IMR-90 (cell line): Measurements from ENCODE around the gene SSTR1. TPM values are rescaled to one million over a fixed set of nuclear protein-coding genes. Genes with fewer than 3 reads are reported as not detected.

ENCODE experiments used
- ATAC-seq: fragments of 200-7000 bp; cut with Tn5 transposase; 2 replicates; pipeline ENCODE4 v1.9.1; 2020; ENCODE audit warnings: low read depth, mild to moderate bottlenecking, moderate library complexity
- BruUV-seq: library from RNA; stranded (reverse); fragments of 400-500 nt; replicated peaks from 2 replicates; lab custom pipeline; 2021; lab: Mats Ljungman, UMichigan
- CTCF ChIA-PET: fragments of 300-600 bp; formaldehyde crosslinking; extraction: SDS; loops from one replicate; lab custom pipeline; 2021; ENCODE audit warnings: antibody characterized with exemption; lab: Yijun Ruan, JAX
- POLR2A ChIA-PET: fragments of 300-600 bp; sonication (Branson Sonifier 250); formaldehyde crosslinking; loops from one replicate; lab custom pipeline; 2022; ENCODE audit warnings: antibody characterized with exemption; ENCODE audit not compliant: unreplicated experiment; lab: Charles Lee
- DNase-seq: peaks from one replicate; pipeline ENCODE4 v3.0.0; 2013
- H2AFZ ChIP-seq: replicated peaks from 2 replicates; pipeline ENCODE3; 2013; ENCODE audit warnings: low read length, mild to moderate bottlenecking; ENCODE audit not compliant: poor library complexity
- H2AK5ac ChIP-seq: 2 replicates; pipeline ENCODE4 v1.6.1; 2013; ENCODE audit warnings: low read depth, low read length, inconsistent platforms
- H2AK9ac ChIP-seq: replicated peaks from 2 replicates; pipeline ENCODE3; 2013; ENCODE audit warnings: mild to moderate bottlenecking, low read depth, low read length, moderate library complexity; ENCODE audit not compliant: poor library complexity
- H2BK120ac ChIP-seq: 2 replicates; pipeline ENCODE4 v1.6.1; 2013; ENCODE audit warnings: low read depth, low read length, inconsistent platforms
- H2BK15ac ChIP-seq: 3 replicates; pipeline ENCODE4 v1.6.1; 2013; ENCODE audit warnings: low read depth, low read length, inconsistent platforms
- H2BK20ac ChIP-seq: 2 replicates; pipeline ENCODE4 v1.6.1; 2013; ENCODE audit warnings: low read depth, mild to moderate bottlenecking, inconsistent platforms, low read length, moderate library complexity
- H2BK5ac ChIP-seq: 2 replicates; pipeline ENCODE4 v1.6.1; 2013; ENCODE audit warnings: mild to moderate bottlenecking, low read depth, low read length, inconsistent platforms; ENCODE audit not compliant: poor library complexity, severe bottlenecking
- H3K14ac ChIP-seq: replicated peaks from 2 replicates; pipeline ENCODE4 v1.6.1; 2013; ENCODE audit warnings: low read depth, low read length, inconsistent platforms
- H3K18ac ChIP-seq: 2 replicates; pipeline ENCODE4 v1.6.1; 2013; ENCODE audit warnings: low read depth, low read length, control low read depth
- H3K23ac ChIP-seq: 2 replicates; pipeline ENCODE4 v1.6.1; 2013; ENCODE audit warnings: low read depth, low read length, inconsistent platforms
- H3K27ac ChIP-seq: 2 replicates; pipeline ENCODE4 v1.5.1; 2013; ENCODE audit warnings: mild to moderate bottlenecking, control low read depth, low read length; ENCODE audit not compliant: insufficient read depth
- H3K27me3 ChIP-seq: 2 replicates; pipeline ENCODE4 v1.6.1; 2013; ENCODE audit warnings: low read length; ENCODE audit not compliant: control insufficient read depth, insufficient read depth
- H3K36me3 ChIP-seq: 2 replicates; pipeline ENCODE4 v1.6.1; 2013; ENCODE audit warnings: low read length, mixed read lengths; ENCODE audit not compliant: control insufficient read depth, insufficient read depth
- H3K4ac ChIP-seq: 2 replicates; pipeline ENCODE4 v1.6.1; 2013; ENCODE audit warnings: low read depth, low read length, inconsistent platforms
- H3K4me1 ChIP-seq: 2 replicates; pipeline ENCODE4 v1.6.1; 2013; ENCODE audit warnings: low read length, mixed read lengths; ENCODE audit not compliant: control insufficient read depth, insufficient read depth
- H3K4me2 ChIP-seq: 2 replicates; pipeline ENCODE4 v1.6.1; 2013; ENCODE audit warnings: low read depth, mild to moderate bottlenecking, control low read depth, low read length, moderate library complexity
- H3K4me3 ChIP-seq: 2 replicates; pipeline ENCODE4 v1.5.1; 2013; ENCODE audit warnings: low read depth, mild to moderate bottlenecking, control low read depth, low read length, moderate library complexity; ENCODE audit not compliant: insufficient read depth
- H3K56ac ChIP-seq: 2 replicates; pipeline ENCODE4 v1.6.1; 2013; ENCODE audit warnings: low read length, inconsistent platforms; ENCODE audit not compliant: insufficient read depth; ENCODE audit errors: extremely low read depth
- H3K79me1 ChIP-seq, 2 experiments: 2 replicates each; pipeline ENCODE4 v1.6.1; 2013; ENCODE audit warnings: low read length in 2 of 2, inconsistent platforms in 1 of 2, low read depth in 1 of 2
- H3K9ac ChIP-seq: 2 replicates; pipeline ENCODE4 v1.6.1; 2013; ENCODE audit warnings: low read depth, low read length, control low read depth
- H3K9me1 ChIP-seq: 2 replicates; pipeline ENCODE4 v1.6.1; 2013; ENCODE audit warnings: low read length, inconsistent platforms; ENCODE audit not compliant: insufficient read depth
- H3K9me3 ChIP-seq: 2 replicates; pipeline ENCODE4 v1.6.1; 2013; ENCODE audit warnings: low read length; ENCODE audit not compliant: control insufficient read depth, insufficient read depth
- H4K20me1 ChIP-seq: 2 replicates; pipeline ENCODE4 v1.6.1; 2013; ENCODE audit warnings: low read length, inconsistent platforms; ENCODE audit not compliant: insufficient read depth
- H4K5ac ChIP-seq: 2 replicates; pipeline ENCODE4 v1.6.1; 2013; ENCODE audit warnings: mild to moderate bottlenecking, low read depth, low read length, control low read depth
- H4K8ac ChIP-seq, 2 experiments: 2 replicates each; pipeline ENCODE4 v1.6.1; 2013; ENCODE audit warnings: low read depth in 2 of 2, low read length in 2 of 2, control low read depth in 1 of 2, inconsistent platforms in 1 of 2
- H4K91ac ChIP-seq: 2 replicates; pipeline ENCODE4 v1.6.1; 2013; ENCODE audit warnings: low read depth, low read length, inconsistent platforms; ENCODE audit not compliant: insufficient read depth
- CEBPB ChIP-seq: IDR thresholded peaks from 2 replicates; pipeline ENCODE4 v1.6.1; 2012; ENCODE audit warnings: low read depth, low read length, improper control_type of control experiment
- CHD1 ChIP-seq: IDR thresholded peaks from 2 replicates; pipeline ENCODE4 v1.6.1; 2012; ENCODE audit warnings: low read depth, low read length, improper control_type of control experiment
- FOS ChIP-seq: fragments of 150-350 bp; IDR thresholded peaks from 2 replicates; pipeline ENCODE4 v1.6.1; 2016; ENCODE audit warnings: low read depth, low read length
- MXI1 ChIP-seq: IDR thresholded peaks from 2 replicates; pipeline ENCODE4 v1.6.1; 2012; ENCODE audit warnings: low read depth, mild to moderate bottlenecking, low read length, moderate library complexity, borderline replicate concordance
- RAD21 ChIP-seq: IDR thresholded peaks from 2 replicates; pipeline ENCODE4 v1.6.1; 2012; ENCODE audit warnings: low read length, improper control_type of control experiment
- dilution Hi-C: fragments of 300-500 bp; cut with HindIII; formaldehyde crosslinking; loops from one replicate; pipeline ENCODE4 v1.14.3; 2018; ENCODE audit warnings: low sequenced_read_pairs; ENCODE audit not compliant: unreplicated experiment
- in situ Hi-C: fragments of 300-500 bp; cut with MboI; formaldehyde crosslinking; loops from 3 replicates; pipeline ENCODE4 v1.14.3; 2019; ENCODE audit warnings: low sequenced_read_pairs, inconsistent platforms, mixed read lengths
- intact Hi-C: fragments of 100-400 bp; cut with micrococcal nuclease; formaldehyde crosslinking; loops from 2 replicates; pipeline ENCODE4 v1.10.0; 2022
- polyA plus RNA-seq, 3 experiments: library from polyadenylated mRNA; depleted of rRNA; stranded (reverse); fragments of >200 nt; gene quantifications; 2 replicates each; pipeline ENCODE4 v1.2.3, GENCODE V29; 2012; ENCODE audit warnings: low replicate concordance in 1 of 3
- total RNA-seq: library from RNA; depleted of rRNA; stranded (reverse); fragments of >200 nt; gene quantifications from 2 replicates; pipeline ENCODE4 v1.2.3, GENCODE V29; 2012
- TF ChIP-seq, protein P1 (sequence below): fragments of 150-350 bp; IDR thresholded peaks from 2 replicates; pipeline ENCODE4 v1.6.1; 2017; ENCODE audit warnings: mild to moderate bottlenecking, antibody characterized with exemption, low read length, low read depth
- TF ChIP-seq, protein P2 (sequence below): conservative IDR thresholded peaks from 2 replicates; pipeline ENCODE4 v1.5.1; 2012; ENCODE audit warnings: mild to moderate bottlenecking, low read depth, low read length, improper control_type of control experiment

SSTR1 gene
- total and polyA plus RNA-seq, 2 of the 4 experiments (the other 2 are of a cell fraction) = 1.1 to 5.5 TPM

DNA sequence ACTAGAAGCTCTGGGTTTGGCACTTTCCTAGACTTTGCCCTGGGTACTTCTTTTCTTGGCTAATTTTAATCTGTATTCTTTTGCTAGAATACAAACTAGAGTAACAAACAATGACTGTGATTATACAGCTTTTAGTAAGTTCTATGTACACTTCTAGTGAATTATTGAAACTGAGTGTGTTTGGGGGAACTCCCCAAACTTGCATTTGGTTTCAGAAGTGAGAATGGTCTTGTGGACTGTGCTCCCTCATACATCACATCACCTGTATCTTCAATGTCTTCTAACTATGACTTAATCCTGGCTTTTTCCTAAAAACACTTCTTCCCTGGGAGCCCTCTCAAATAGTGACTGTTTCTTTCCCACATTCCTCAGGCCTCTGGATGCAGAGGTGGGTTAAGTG, 23.6 kb upstream of the SSTR1 start:
- TF ChIP-seq FOS (no peak), RAD21 (no peak), CHD1 (no peak), MXI1 (no peak), CEBPB (no peak)
- TF ChIP-seq, protein P1, sequence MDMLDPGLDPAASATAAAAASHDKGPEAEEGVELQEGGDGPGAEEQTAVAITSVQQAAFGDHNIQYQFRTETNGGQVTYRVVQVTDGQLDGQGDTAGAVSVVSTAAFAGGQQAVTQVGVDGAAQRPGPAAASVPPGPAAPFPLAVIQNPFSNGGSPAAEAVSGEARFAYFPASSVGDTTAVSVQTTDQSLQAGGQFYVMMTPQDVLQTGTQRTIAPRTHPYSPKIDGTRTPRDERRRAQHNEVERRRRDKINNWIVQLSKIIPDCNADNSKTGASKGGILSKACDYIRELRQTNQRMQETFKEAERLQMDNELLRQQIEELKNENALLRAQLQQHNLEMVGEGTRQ = no peak
- TF ChIP-seq, protein P2, sequence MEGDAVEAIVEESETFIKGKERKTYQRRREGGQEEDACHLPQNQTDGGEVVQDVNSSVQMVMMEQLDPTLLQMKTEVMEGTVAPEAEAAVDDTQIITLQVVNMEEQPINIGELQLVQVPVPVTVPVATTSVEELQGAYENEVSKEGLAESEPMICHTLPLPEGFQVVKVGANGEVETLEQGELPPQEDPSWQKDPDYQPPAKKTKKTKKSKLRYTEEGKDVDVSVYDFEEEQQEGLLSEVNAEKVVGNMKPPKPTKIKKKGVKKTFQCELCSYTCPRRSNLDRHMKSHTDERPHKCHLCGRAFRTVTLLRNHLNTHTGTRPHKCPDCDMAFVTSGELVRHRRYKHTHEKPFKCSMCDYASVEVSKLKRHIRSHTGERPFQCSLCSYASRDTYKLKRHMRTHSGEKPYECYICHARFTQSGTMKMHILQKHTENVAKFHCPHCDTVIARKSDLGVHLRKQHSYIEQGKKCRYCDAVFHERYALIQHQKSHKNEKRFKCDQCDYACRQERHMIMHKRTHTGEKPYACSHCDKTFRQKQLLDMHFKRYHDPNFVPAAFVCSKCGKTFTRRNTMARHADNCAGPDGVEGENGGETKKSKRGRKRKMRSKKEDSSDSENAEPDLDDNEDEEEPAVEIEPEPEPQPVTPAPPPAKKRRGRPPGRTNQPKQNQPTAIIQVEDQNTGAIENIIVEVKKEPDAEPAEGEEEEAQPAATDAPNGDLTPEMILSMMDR = no peak
- in situ Hi-C loops = no loop called here
- no peaks in the 10 kb centered on the region for H4K20me1 ChIP-seq

More for the DNA sequence above, 23.6 kb upstream of the SSTR1 start:
- Histone ChIP-seq H4K91ac (no peak overlapping the region), H3K56ac (no peak overlapping the region), H3K4me2 (no peak overlapping the region), H3K9ac (no peak overlapping the region), H2AK5ac (no peak overlapping the region), H3K36me3 (no peaks in the 10 kb centered on the region), H3K4me1 (no peaks in the 10 kb centered on the region), H2BK20ac (no peak overlapping the region), H4K8ac (no peak overlapping the region), H2BK5ac (no peak overlapping the region), H3K4me3 (no peak overlapping the region), H2BK120ac (no peak overlapping the region), H2AK9ac (no peak overlapping the region), H3K18ac (no peak overlapping the region), H3K27ac (no peak overlapping the region), H3K4ac (no peak overlapping the region), H3K79me1 (no peaks in the 10 kb centered on the region), H4K5ac (no peak overlapping the region), H3K23ac (no peak overlapping the region), H3K14ac (no peak overlapping the region), H3K9me3 (peaks cover 1% of the 10 kb centered on the region; the same call in 1 of the 2 replicates), H2BK15ac (no peak overlapping the region), H3K27me3 (no peaks in the 10 kb centered on the region), H2AFZ (no peak overlapping the region), H3K9me1 (no peaks in the 10 kb centered on the region)
- dilution Hi-C loops = no loop called here
- ChIA-PET CTCF (interaction anchor here (0.6 kb wide), 1 partner anchor 11 kb away, joined by 3 read pairs; no protein-coding TSS in a partner anchor), POLR2A (no interaction called here)
- ATAC-seq (no peak), DNase-seq (no peak)
- intact Hi-C loops = no loop called here
- BruUV-seq = no TSS peak
